GM18909 (cell line): ENCODE measurements around the gene ZNF423.

Experiments
- ATAC-seq: cut with Tn5 transposase; IDR thresholded peaks from one replicate; pipeline ENCODE4 v1.9.1; 2021; ENCODE audit warnings: mild to moderate bottlenecking; ENCODE audit not compliant: unreplicated experiment, poor library complexity

ZNF423 gene

GRCh38 chr16:49850558-49851467 lies 5.1 kb downstream of the ZNF423 start:
- no peak for ATAC-seq

- no peak for ATAC-seq
Measured at GRCh38 chr16:49849754-49850108, 6.2 kb downstream of the ZNF423 start.

- no peak for ATAC-seq
Measured at GRCh38 chr16:49849037-49849753, 6.7 kb downstream of the ZNF423 start.

GRCh38 chr16:49848530-49848929 lies 7.4 kb downstream of the ZNF423 start:
- no peak for ATAC-seq

GRCh38 chr16:49846800-49847199 lies 9.1 kb downstream of the ZNF423 start:
- ATAC-seq: no peak

- ATAC-seq: no peak
Measured at GRCh38 chr16:49844359-49844758, 11.6 kb downstream of the ZNF423 start.

- no peak for ATAC-seq
Measured at GRCh38 chr16:49843758-49844157, 12.2 kb downstream of the ZNF423 start.

GRCh38 chr16:49842972-49843371 lies 12.9 kb downstream of the ZNF423 start:
- no peak for ATAC-seq

- no peak for ATAC-seq
Measured at GRCh38 chr16:49839017-49839825, 16.7 kb downstream of the ZNF423 start.

GRCh38 chr16:49838441-49839016 lies 17.4 kb downstream of the ZNF423 start:
- no peak for ATAC-seq

- no peak for ATAC-seq
Measured at GRCh38 chr16:49837688-49838410, 18.1 kb downstream of the ZNF423 start.

GRCh38 chr16:49836668-49837067 lies 19.2 kb downstream of the ZNF423 start:
- ATAC-seq: no peak

GRCh38 chr16:49836218-49836617 lies 19.7 kb downstream of the ZNF423 start:
- no peak for ATAC-seq

- no peak for ATAC-seq
Measured at GRCh38 chr16:49835161-49835777, 20.6 kb downstream of the ZNF423 start.

- ATAC-seq: no peak
Measured at GRCh38 chr16:49834531-49835151, 21.3 kb downstream of the ZNF423 start.

GRCh38 chr16:49833796-49834530 lies 21.9 kb downstream of the ZNF423 start:
- no peak for ATAC-seq

- ATAC-seq: no peak
Measured at GRCh38 chr16:49833085-49833484, 22.8 kb downstream of the ZNF423 start.

GRCh38 chr16:49832177-49832576 lies 23.7 kb downstream of the ZNF423 start:
- ATAC-seq: no peak
